Activated CD4-positive, alpha-beta T cell treated with anti-CD3 and anti-CD28 coated beads for 36 hours (primary cell): ENCODE results near the gene CRYAB. TPM values are rescaled to one million over a fixed set of nuclear protein-coding genes. Genes with fewer than 3 reads are reported as not detected.
"Not testable (repeated sequence)": the region's sequence is repeated elsewhere in the genome, so short reads cannot be mapped to it uniquely, and the experiment has no call there.

Experiments
- ATAC-seq: fragments of 200-7000 bp; cut with Tn5 transposase; one replicate; pipeline ENCODE4 v1.10.0; 2021; ENCODE audit warnings: mild to moderate bottlenecking, moderate library complexity
- CTCF ChIA-PET: fragments of 350-600 bp; sonication (Branson Sonifier 250); formaldehyde crosslinking; loops from one replicate; lab custom pipeline; 2021; ENCODE audit warnings: antibody characterized with exemption; lab: Charles Lee
- POLR2A ChIA-PET: fragments of 350-600 bp; sonication (Branson Sonifier 250); formaldehyde crosslinking; loops from one replicate; lab custom pipeline; 2021; ENCODE audit warnings: antibody characterized with exemption, inconsistent platforms; lab: Charles Lee
- DNase-seq: peaks from one replicate; pipeline ENCODE4 v3.0.0-alpha.2; 2020
- H3K27ac Mint-ChIP-seq: one replicate; pipeline ENCODE4 v1.8.0; 2021; ENCODE audit warnings: mixed read lengths
- H3K27me3 Mint-ChIP-seq: one replicate; pipeline ENCODE4 v1.8.0; 2021; ENCODE audit warnings: mixed read lengths
- H3K36me3 Mint-ChIP-seq: one replicate; pipeline ENCODE4 v1.8.0; 2021; ENCODE audit warnings: low read depth, mixed read lengths
- H3K4me1 Mint-ChIP-seq: one replicate; pipeline ENCODE4 v1.8.0; 2021; ENCODE audit warnings: mixed read lengths
- H3K4me3 Mint-ChIP-seq: one replicate; pipeline ENCODE4 v1.8.0; 2021; ENCODE audit warnings: mild to moderate bottlenecking, moderate library complexity, mixed read lengths
- H3K9me3 Mint-ChIP-seq: one replicate; pipeline ENCODE4 v1.8.0; 2021; ENCODE audit warnings: low read depth, mixed read lengths
- intact Hi-C, 2 experiments: fragments of 100-400 bp; cut with DNase I in 1 of 2; cut with micrococcal nuclease in 1 of 2; formaldehyde crosslinking; loops; one replicate each; pipeline versions ENCODE4 v1.14.2 to v1.15.1; 2022 to 2024; cut with DNase I, micrococcal nuclease
- total RNA-seq, 2 experiments: library from RNA; stranded (reverse); gene quantifications; one replicate each; pipeline ENCODE4 v1.2.3, GENCODE V29; 2021

Gene CRYAB
- total RNA-seq, 2 experiments from 2014 or later, result not detected

DNA sequence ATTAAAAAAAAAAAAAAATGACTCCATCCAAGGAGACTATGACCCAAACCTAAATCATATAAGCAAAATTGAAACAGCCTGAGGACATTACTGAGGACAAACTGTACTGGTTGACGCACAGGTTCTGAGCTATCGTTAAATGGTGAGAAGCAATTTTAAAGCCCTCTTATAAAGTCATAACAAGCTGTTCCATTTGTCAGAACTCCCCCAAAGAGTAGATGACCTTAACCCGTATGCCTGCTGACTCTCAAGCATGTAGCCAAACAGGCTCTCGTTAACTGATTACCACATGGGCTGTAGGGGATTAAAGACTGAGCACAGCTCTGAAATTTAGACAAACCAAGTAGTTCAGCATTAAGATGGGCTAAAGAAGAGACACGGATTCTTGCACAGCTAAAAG lies 2.2 kb downstream of the CRYAB start:
- POLR2A ChIA-PET, result no interaction called here

DNA sequence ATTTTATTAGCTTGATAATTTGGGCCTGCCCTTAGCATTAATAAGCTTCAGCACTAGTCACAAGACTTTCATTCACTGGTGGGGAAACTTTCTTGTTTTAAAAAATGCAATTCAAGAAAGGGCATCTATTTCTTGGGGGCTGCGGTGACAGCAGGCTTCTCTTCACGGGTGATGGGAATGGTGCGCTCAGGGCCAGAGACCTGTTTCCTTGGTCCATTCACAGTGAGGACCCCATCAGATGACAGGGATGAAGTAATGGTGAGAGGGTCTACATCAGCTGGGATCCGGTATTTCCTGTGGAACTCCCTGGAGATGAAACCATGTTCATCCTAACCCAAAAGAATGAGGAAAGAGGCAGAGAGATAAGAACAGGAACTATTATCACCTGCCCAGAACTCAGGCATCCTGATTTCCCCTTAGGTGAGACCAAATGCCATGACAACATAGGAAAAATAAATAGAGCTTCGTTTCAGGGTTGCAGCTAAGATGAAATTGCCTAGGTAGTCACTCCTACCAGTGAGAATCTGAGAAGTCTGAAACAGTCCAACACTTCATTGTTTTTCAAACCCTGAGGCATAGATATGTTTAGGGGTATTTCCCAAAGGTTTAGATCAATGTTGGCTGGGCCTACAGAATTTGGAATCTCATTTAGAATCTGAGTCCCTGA lies 2.8 kb downstream of the CRYAB start:
- Mint-ChIP-seq H3K4me3 (no peak overlapping the region), H3K36me3 (peaks cover 2% of the 10 kb centered on the region), H3K9me3 (peaks cover 4% of the 10 kb centered on the region), H3K27me3 (peaks cover 19% of the 10 kb centered on the region), H3K27ac (no peak overlapping the region), H3K4me1 (no peaks in the 10 kb centered on the region)
- DNase-seq (no peak), ATAC-seq (no peak)
- intact Hi-C loops, result no loop called here
- ChIA-PET POLR2A (interaction anchor here (0.6 kb wide), 1 partner anchor 115 kb away, joined by 11 read pairs; no protein-coding TSS in a partner anchor), CTCF (interaction anchor here (1.0 kb wide), 1 partner anchor 38 kb away, joined by 3 read pairs; no protein-coding TSS in a partner anchor)

More for the DNA sequence above, 2.2 kb downstream of the CRYAB start:
- Mint-ChIP-seq H3K27me3 (peaks cover 24% of the 10 kb centered on the region), H3K36me3 (peaks cover 2% of the 10 kb centered on the region), H3K27ac (no peak overlapping the region), H3K4me1 (no peaks in the 10 kb centered on the region), H3K9me3 (peaks cover 4% of the 10 kb centered on the region), H3K4me3 (no peak overlapping the region)
- intact Hi-C loops, result no loop called here
- CTCF ChIA-PET, result interaction anchor here (1.0 kb wide), 1 partner anchor 39 kb away, joined by 3 read pairs; no protein-coding TSS in a partner anchor
- DNase-seq (no peak), ATAC-seq (no peak)

DNA sequence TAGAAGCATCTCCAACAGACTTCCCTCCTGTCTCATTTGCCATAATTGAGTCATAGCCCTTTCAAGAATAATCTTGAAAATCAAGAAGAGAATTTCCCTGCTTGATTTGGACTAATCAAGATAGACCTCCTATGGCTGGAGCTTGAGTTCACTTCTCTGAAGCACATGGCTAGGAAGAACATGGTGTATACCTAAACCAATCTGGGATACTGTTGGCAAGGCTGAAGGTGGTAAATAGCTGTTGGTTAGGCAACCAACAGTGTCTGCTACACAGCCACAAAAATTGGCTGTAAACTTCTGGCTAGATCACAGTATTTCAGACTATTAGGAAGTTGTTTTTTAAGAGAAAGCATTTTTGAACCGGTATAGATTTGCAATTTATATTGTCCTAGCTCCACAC lies 4.9 kb downstream of the CRYAB start:
- no peak overlapping the region for H3K27ac Mint-ChIP-seq
- no peaks in the 10 kb centered on the region for H3K4me1 Mint-ChIP-seq
- intact Hi-C loops, result no loop called here
- ChIA-PET CTCF (interaction anchor here (1.3 kb wide), 1 partner anchor 20 kb away, joined by 4 read pairs; no protein-coding TSS in a partner anchor), POLR2A (no interaction called here)
- no peak overlapping the region for H3K4me3 Mint-ChIP-seq
- peaks cover 4% of the 10 kb centered on the region for H3K9me3 Mint-ChIP-seq
- H3K36me3 Mint-ChIP-seq, result peaks cover 2% of the 10 kb centered on the region
- peaks cover 13% of the 10 kb centered on the region for H3K27me3 Mint-ChIP-seq
- no peak for ATAC-seq
- no peak for DNase-seq

DNA sequence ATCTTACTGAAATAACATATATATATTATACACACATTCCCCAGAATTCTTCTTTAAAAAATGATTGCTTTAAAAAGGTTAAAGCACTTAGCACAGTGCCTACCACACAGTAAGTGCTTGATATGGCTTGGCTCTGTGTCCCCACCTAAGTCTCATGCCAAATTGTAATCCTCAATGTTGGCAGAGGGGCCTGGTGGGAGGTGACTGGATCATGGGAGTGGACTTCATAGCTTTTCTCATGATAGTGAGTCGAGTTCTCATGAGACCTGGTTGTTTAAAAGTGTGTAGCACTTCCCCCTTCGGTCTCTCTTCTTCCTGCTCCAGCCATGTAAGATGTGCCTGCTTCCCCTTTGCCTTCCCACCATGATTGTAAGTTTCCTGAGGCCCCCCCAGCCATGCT lies 6.2 kb downstream of the CRYAB start:
- Mint-ChIP-seq H3K4me1 (no peaks in the 10 kb centered on the region), H3K4me3 (no peak overlapping the region), H3K9me3 (peaks cover 4% of the 10 kb centered on the region), H3K27ac (no peak overlapping the region), H3K27me3 (peaks cover 3% of the 10 kb centered on the region), H3K36me3 (peaks cover 2% of the 10 kb centered on the region)
- POLR2A ChIA-PET, result no interaction called here
- no peak for DNase-seq
- intact Hi-C loops, result no loop called here
- CTCF ChIA-PET, result interaction anchor here (0.5 to 1.3 kb wide), 2 partner anchors 9 to 21 kb away, joined by 3 to 4 read pairs; no protein-coding TSS in a partner anchor
- ATAC-seq, result no peak

DNA sequence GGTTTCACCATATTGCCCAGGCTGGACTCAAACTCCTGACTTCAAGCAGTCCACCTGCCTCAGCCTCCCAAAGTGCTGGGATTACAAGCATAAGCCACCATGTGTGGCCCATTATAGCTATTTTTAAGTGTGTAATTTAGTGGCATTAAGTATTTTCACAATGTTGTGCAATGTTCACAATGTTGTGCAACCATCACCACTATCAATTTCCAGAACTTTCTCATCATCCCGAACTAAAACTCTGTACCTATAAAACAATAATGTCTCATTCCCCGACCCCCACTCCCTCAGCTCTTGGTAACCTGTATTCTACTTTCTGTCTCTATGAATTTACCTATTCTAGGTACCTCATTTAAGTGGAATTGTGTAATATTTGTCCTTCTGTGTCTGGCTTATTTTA lies 24.7 kb downstream of the CRYAB start:
- no peak for DNase-seq
- Mint-ChIP-seq H3K36me3 (peaks cover 2% of the 10 kb centered on the region), H3K4me1 (peaks cover under 1% of the 10 kb centered on the region), H3K9me3 (no peaks in the 10 kb centered on the region), H3K27me3 (no peaks in the 10 kb centered on the region), H3K27ac (no peak overlapping the region), H3K4me3 (no peak overlapping the region)
- ChIA-PET POLR2A (no interaction called here), CTCF (interaction anchor here (0.6 to 1.9 kb wide), 3 partner anchors 17 to 60 kb away, joined by 3 to 8 read pairs (median 3); no protein-coding TSS in a partner anchor)
- no peak for ATAC-seq
- intact Hi-C loops, result no loop called here

DNA sequence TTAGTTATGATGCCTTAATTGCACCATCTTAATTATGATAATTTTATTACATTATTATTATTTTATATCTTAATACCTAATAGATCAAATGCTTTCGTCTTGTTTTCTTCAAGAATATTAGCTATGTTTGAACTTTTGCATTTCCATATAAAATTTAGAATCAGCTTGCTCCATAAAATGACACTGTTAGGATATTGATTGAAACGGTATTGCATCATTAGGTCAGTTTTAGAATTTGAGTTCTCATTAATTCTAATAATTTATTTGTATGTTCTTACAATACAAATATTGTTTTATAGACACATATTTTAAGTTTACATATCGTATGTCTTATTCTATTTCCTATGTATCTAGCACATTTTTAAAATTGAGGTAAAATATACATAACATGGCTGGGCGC lies 25.5 kb downstream of the CRYAB start:
- Mint-ChIP-seq H3K9me3 (no peaks in the 10 kb centered on the region), H3K4me1 (peaks cover 9% of the 10 kb centered on the region), H3K4me3 (no peak overlapping the region), H3K36me3 (peaks cover 2% of the 10 kb centered on the region), H3K27me3 (no peaks in the 10 kb centered on the region), H3K27ac (no peak overlapping the region)
- POLR2A ChIA-PET, result no interaction called here
- CTCF ChIA-PET, result interaction anchor here (1.3 to 1.9 kb wide), 2 partner anchors 16 to 46 kb away, joined by 3 to 8 read pairs; no protein-coding TSS in a partner anchor
- intact Hi-C loops, result no loop called here
- ATAC-seq (no peak), DNase-seq (no peak)

DNA sequence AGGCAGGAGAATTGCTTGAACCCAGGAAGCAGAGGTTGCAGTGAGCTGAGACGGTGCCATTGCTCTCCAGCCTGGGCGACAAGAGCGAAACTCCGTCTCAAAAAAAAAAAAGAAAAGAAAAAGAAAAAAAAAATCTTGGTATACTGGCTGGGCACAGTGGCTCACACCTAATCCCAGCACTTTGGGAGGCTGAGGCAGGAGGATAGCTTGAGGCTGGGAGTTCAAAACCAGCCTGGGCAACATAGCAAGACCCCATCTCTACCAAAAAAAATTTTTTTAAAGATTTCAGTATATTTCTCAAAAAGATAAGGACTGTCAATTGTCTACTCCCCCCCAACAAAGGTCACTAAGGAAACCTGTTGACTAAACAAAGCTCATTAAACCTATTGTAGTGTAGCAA lies 26.5 kb downstream of the CRYAB start:
- CTCF ChIA-PET, result interaction anchor here (0.6 to 1.9 kb wide), 5 partner anchors 13 to 1443 kb away, joined by 3 to 8 read pairs (median 3); no protein-coding TSS in a partner anchor
- intact Hi-C loops, result not testable (repeated sequence)

DNA sequence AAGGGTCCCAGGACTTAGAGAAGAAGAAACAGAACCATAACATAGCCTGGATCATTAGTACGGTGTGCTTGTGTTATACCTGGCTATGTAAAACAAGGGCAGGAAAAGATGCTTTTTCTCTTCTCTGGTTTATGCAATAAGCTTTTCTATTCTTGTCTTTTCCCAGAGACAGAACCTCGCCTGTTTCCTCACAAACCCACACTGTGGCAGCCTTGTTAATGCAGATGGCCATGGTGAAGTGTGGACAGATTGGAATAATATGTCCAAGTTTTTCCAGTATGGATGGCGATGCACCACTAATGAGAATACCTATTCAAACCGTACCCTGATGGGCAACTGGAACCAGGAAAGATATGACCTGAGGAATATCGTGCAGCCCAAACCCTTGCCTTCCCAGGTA lies 29.4 kb downstream of the CRYAB start:
- H3K36me3 Mint-ChIP-seq, result peaks cover 2% of the 10 kb centered on the region
- no peak overlapping the region for H3K27ac Mint-ChIP-seq
- CTCF ChIA-PET, result interaction anchor here (0.7 to 2.0 kb wide), 6 partner anchors 11 to 205 kb away, joined by 3 to 10 read pairs (median 4); partner anchors contain the start of gene ALG9
- no peaks in the 10 kb centered on the region for H3K9me3 Mint-ChIP-seq
- H3K4me1 Mint-ChIP-seq, result peaks cover 22% of the 10 kb centered on the region
- no peak for ATAC-seq
- intact Hi-C loops, result no loop called here
- no peak overlapping the region for H3K4me3 Mint-ChIP-seq
- no peaks in the 10 kb centered on the region for H3K27me3 Mint-ChIP-seq
- POLR2A ChIA-PET, result interaction anchor here (0.5 kb wide), 1 partner anchor 130 kb away, joined by 3 read pairs; no protein-coding TSS in a partner anchor
- no peak for DNase-seq

More for the DNA sequence above, 26.5 kb downstream of the CRYAB start:
- POLR2A ChIA-PET, ATAC-seq, H3K9me3 Mint-ChIP-seq, H3K4me3 Mint-ChIP-seq, H3K27ac Mint-ChIP-seq, H3K27me3 Mint-ChIP-seq, H3K36me3 Mint-ChIP-seq, DNase-seq: not testable (repeated sequence)
- peaks cover 17% of the 10 kb centered on the region for H3K4me1 Mint-ChIP-seq

DNA sequence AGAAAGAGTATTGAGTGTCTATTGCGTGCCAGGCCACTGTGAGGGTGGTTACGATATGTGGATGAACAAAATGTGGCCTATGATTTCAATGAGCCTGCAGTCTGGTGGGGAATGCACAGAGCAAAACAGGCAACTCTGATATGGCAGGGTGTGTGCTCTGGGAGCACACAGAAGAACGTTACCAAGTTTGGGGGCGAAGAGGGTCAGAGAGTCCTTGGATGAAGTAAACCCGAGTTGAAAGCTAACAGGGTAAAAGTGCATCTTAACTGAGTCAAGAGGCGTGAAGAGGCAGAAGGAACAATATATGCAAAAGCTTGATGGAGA lies 32.0 kb downstream of the CRYAB start:
- DNase-seq (no peak), ATAC-seq (peak; percentile 1)
- Mint-ChIP-seq H3K4me1 (peaks cover 26% of the 10 kb centered on the region), H3K27ac (peak overlapping the region; percentile 96), H3K4me3 (peak overlapping the region; percentile 78), H3K9me3 (no peaks in the 10 kb centered on the region), H3K27me3 (no peaks in the 10 kb centered on the region), H3K36me3 (peaks cover 8% of the 10 kb centered on the region)
- intact Hi-C loops, result loop anchor here (1.0 to 10.0 kb wide), 15 partner anchors 8 to 401 kb away; partner anchors contain the start of genes ALG9 (in 2 of the 2), BCO2 (in 2 of the 2), DLAT (in 2 of the 2) and SDHD (in 2 of the 2)
- CTCF ChIA-PET, result interaction anchor here (0.9 to 1.5 kb wide), 4 partner anchors 8 to 103 kb away, joined by 4 to 7 read pairs (median 6); partner anchors contain the start of gene ALG9
- POLR2A ChIA-PET, result interaction anchor here (1.2 kb wide), 1 partner anchor 8 kb away, joined by 3 read pairs; the partner anchor contains the start of gene ALG9

DNA sequence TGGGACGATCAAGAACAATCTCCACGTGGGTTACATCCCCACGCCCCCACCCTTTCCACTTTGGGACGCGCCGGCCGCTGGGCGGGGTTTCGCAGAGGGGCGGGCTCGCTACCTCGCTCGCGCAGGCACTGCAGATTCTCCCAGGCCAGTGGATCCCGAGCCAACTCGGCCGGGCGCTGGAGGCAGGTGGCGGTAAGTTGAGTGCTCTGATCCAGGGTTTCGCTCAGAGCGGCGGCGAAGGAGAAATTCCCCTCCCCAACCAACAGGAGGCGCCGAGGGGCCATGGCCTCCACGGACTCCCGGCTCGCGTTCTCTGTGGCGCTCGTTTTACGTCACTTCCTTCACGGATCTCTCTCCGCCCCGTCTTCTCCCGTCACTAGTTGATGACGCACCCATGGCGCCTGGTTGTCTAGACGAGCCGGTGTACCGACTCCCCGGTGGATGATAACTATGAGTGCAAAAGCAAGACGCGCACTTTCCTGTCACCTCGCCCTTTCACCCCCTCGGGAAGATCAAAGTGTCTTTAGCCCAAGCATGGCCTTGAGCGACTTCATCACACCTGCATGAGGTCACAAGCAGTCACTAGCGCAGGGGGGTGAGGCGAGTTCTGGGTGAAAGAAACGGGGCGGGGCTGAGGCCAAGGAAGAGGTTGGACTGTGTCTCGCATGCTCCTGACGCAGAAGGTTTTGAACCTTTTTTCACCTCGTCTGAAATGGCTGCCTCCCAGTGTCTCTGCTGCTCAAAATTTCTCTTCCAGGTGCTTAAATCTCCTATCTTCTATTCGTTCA lies 32.5 kb downstream of the CRYAB start, which contains the start of the genes CFAP68 and FDXACB1:
TSS of gene CFAP68 (plus strand) at position 693 of the 788 bp plus-strand sequence. CDS start at position 713, 20 bp downstream.
TSS of gene FDXACB1 (minus strand) at position 317 of the 788 bp plus-strand sequence. CDS start at position 284, 33 bp downstream.
- H3K9me3 Mint-ChIP-seq, result no peaks in the 10 kb centered on the region
- H3K4me3 Mint-ChIP-seq, result peak within 1 kb of the TSS; percentile 78
- POLR2A ChIA-PET, result no interaction called here
- intact Hi-C loops, result loop anchor here (1.0 to 10.0 kb wide), 15 partner anchors 8 to 401 kb away; partner anchors contain the start of genes ALG9 (in 2 of the 2), BCO2 (in 2 of the 2), DLAT (in 2 of the 2) and SDHD (in 2 of the 2)
- H3K4me1 Mint-ChIP-seq, result peaks cover 26% of the 10 kb centered on the region
- peak within 1 kb of the TSS; percentile 96 for H3K27ac Mint-ChIP-seq
- CTCF ChIA-PET, result interaction anchor here (0.6 to 1.6 kb wide), 5 partner anchors 53 to 349 kb away, joined by 3 to 5 read pairs (median 5); no protein-coding TSS in a partner anchor
- DNase-seq (peak; percentile 97), ATAC-seq (peak; percentile 92)
- H3K27me3 Mint-ChIP-seq, result no peaks in the 10 kb centered on the region
- peaks cover 8% of the 10 kb centered on the region for H3K36me3 Mint-ChIP-seq
